ENCODE data around the gene PPP1R12B.
"Not testable (repeated sequence)": the region's sequence is repeated elsewhere in the genome, so short reads cannot be mapped to it uniquely, and the experiment has no call there.

DNA sequence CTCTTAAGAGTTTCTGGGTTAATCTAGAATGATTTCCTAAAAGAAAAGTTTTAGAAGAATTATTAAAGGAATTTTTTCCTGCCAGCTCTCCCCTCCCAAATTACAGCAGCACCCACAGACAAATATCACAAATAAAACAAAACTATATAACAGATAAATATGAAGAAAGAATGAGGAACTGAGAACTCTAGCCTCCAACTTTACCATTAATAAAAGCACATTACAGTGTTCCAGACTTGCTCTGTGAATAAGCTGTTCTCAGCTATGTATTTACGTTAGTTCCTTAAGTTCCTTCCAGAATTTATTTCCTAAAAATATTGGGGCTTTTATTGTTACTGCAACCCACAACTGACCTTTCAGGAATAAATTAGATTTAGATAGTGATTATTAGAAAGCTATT lies 168.6 kb downstream of the PPP1R12B start:
- TF ChIP-seq CTCF (tag by site-specific recombination; IDR thresholded peaks at IDR 0.05); ZNF146 (tag by site-specific recombination; IDR thresholded peaks at IDR 0.05); ZNF23 (tag by site-specific recombination; IDR thresholded peaks at IDR 0.05; ENCODE audit: borderline replicate concordance); ZNF837 (tag by site-specific recombination; IDR thresholded peaks at IDR 0.05); ZNF423 (tag by site-specific recombination; IDR thresholded peaks at IDR 0.05); ZBTB11 (tag by site-specific recombination; conservative IDR thresholded peaks at IDR 0.05; ENCODE audit: low read depth); ZNF302 (tag by site-specific recombination; IDR thresholded peaks at IDR 0.05; ENCODE audit: low read depth); ZNF174 (tag by site-specific recombination; IDR thresholded peaks at IDR 0.05): not testable (repeated sequence)
